ENCODE results near the gene EML5.

DNA sequence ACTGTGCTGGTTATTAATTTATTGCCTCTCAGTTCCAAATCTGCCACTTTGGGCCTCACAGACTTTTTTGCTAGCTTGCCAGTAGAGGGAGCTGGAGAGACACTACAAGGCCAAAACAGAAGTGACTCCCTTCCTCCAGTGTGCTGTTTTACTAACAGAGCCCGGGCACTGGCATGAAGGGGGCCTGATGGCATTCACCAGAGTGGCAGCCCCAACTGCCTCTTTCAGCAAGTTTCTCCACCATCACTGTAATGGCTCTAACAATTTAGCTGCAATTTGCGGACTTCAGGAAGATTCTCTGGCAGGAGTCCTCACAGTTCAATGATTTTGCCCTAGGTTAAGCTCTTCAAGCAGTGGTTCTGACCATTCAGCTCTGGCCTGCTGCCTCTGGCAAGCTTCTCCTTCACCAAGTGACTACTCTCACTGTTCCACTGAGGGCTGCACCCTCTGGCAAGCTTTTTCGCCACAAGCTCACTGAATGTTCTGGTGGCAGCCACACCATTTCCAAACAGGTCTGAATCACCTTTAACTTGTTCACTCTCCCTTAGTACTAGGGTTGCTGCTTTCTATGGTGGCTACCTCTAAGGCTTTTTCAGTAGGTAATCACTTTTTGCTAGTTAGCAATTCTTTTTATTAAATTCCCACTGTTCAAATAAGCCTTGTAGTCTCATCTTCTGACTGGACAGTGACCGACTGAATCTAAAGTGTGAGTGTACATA, 125.0 kb downstream of the EML5 start:
- TF ChIP-seq, protein P1, sequence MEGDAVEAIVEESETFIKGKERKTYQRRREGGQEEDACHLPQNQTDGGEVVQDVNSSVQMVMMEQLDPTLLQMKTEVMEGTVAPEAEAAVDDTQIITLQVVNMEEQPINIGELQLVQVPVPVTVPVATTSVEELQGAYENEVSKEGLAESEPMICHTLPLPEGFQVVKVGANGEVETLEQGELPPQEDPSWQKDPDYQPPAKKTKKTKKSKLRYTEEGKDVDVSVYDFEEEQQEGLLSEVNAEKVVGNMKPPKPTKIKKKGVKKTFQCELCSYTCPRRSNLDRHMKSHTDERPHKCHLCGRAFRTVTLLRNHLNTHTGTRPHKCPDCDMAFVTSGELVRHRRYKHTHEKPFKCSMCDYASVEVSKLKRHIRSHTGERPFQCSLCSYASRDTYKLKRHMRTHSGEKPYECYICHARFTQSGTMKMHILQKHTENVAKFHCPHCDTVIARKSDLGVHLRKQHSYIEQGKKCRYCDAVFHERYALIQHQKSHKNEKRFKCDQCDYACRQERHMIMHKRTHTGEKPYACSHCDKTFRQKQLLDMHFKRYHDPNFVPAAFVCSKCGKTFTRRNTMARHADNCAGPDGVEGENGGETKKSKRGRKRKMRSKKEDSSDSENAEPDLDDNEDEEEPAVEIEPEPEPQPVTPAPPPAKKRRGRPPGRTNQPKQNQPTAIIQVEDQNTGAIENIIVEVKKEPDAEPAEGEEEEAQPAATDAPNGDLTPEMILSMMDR (IDR thresholded peaks at IDR 0.05), result peak; percentile 69; the same call in 1 of the 2 replicates
- no peak for TF ChIP-seq ZNF232 (CRISPR knock-in tag; IDR thresholded peaks at IDR 0.05)
- TF ChIP-seq, protein P2, sequence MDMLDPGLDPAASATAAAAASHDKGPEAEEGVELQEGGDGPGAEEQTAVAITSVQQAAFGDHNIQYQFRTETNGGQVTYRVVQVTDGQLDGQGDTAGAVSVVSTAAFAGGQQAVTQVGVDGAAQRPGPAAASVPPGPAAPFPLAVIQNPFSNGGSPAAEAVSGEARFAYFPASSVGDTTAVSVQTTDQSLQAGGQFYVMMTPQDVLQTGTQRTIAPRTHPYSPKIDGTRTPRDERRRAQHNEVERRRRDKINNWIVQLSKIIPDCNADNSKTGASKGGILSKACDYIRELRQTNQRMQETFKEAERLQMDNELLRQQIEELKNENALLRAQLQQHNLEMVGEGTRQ (CRISPR knock-in tag; IDR thresholded peaks at IDR 0.05), result no peak
- TF ChIP-seq, protein P3, sequence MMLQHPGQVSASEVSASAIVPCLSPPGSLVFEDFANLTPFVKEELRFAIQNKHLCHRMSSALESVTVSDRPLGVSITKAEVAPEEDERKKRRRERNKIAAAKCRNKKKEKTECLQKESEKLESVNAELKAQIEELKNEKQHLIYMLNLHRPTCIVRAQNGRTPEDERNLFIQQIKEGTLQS (CRISPR knock-in tag; conservative IDR thresholded peaks at IDR 0.05), result no peak
- TF ChIP-seq ZNF263 (CRISPR knock-in tag; IDR thresholded peaks at IDR 0.05; ENCODE audit: low read depth), result no peak
- TF ChIP-seq, protein P4, sequence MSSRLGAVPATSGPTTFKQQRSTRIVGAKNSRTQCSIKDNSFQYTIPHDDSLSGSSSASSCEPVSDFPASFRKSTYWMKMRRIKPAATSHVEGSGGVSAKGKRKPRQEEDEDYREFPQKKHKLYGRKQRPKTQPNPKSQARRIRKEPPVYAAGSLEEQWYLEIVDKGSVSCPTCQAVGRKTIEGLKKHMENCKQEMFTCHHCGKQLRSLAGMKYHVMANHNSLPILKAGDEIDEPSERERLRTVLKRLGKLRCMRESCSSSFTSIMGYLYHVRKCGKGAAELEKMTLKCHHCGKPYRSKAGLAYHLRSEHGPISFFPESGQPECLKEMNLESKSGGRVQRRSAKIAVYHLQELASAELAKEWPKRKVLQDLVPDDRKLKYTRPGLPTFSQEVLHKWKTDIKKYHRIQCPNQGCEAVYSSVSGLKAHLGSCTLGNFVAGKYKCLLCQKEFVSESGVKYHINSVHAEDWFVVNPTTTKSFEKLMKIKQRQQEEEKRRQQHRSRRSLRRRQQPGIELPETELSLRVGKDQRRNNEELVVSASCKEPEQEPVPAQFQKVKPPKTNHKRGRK (CRISPR knock-in tag; IDR thresholded peaks at IDR 0.05; ENCODE audit: borderline replicate concordance), result no peak
- TF ChIP-seq ZNF423 (CRISPR knock-in tag; IDR thresholded peaks at IDR 0.05), result no peak
